H9 (cell line): ENCODE results near the gene CMTM2. TPM values are rescaled to one million over a fixed set of nuclear protein-coding genes. Genes with fewer than 3 reads are reported as not detected.

Source experiments
- DNase-seq: peaks from one replicate; pipeline ENCODE4 v3.0.0-alpha.2; 2017
- H2AFZ ChIP-seq: one replicate; pipeline ENCODE4 v1.6.1; 2013; ENCODE audit warnings: mild to moderate bottlenecking, low read length, control low read depth, moderate library complexity
- H2AK5ac ChIP-seq: 2 replicates; pipeline ENCODE4 v1.6.1; 2013; ENCODE audit warnings: low read length, control low read depth, mixed read lengths; ENCODE audit not compliant: insufficient read length
- H2BK120ac ChIP-seq: one replicate; pipeline ENCODE4 v1.6.1; 2013; ENCODE audit warnings: low read depth, mild to moderate bottlenecking, low read length, control low read depth, inconsistent platforms; ENCODE audit not compliant: poor library complexity, severe bottlenecking
- H2BK12ac ChIP-seq: 2 replicates; pipeline ENCODE4 v1.6.1; 2013; ENCODE audit warnings: low read length, control low read depth, mixed read lengths, low read depth; ENCODE audit not compliant: insufficient read length
- H2BK15ac ChIP-seq: 2 replicates; pipeline ENCODE4 v1.6.1; 2013; ENCODE audit warnings: low read depth, low read length, control low read depth
- H2BK20ac ChIP-seq: one replicate; pipeline ENCODE4 v1.6.1; 2013; ENCODE audit warnings: low read depth, mild to moderate bottlenecking, low read length, control low read depth, inconsistent platforms; ENCODE audit not compliant: poor library complexity, severe bottlenecking
- H2BK5ac ChIP-seq: 2 replicates; pipeline ENCODE4 v1.6.1; 2013; ENCODE audit warnings: low read length, control low read depth, mixed read lengths; ENCODE audit not compliant: insufficient read length
- H3K14ac ChIP-seq: 2 replicates; pipeline ENCODE4 v1.6.1; 2013; ENCODE audit warnings: low read length, control low read depth; ENCODE audit not compliant: insufficient read depth
- H3K18ac ChIP-seq: 2 replicates; pipeline ENCODE4 v1.6.1; 2013; ENCODE audit warnings: low read depth, mild to moderate bottlenecking, mixed read lengths, low read length, control low read depth; ENCODE audit not compliant: insufficient read length
- H3K23ac ChIP-seq: 2 replicates; pipeline ENCODE4 v1.6.1; 2013; ENCODE audit warnings: low read length, control low read depth, mixed read lengths, low read depth; ENCODE audit not compliant: insufficient read length
- H3K23me2 ChIP-seq: 2 replicates; pipeline ENCODE4 v1.6.1; 2013; ENCODE audit warnings: low read depth, mild to moderate bottlenecking, mixed read lengths, low read length, control low read depth; ENCODE audit not compliant: insufficient read length, poor library complexity, severe bottlenecking
- H3K27ac ChIP-seq: 2 replicates; pipeline ENCODE4 v1.5.1; 2013; ENCODE audit warnings: low read length, control low read depth, mixed read lengths, low read depth; ENCODE audit not compliant: insufficient read length
- H3K27me3 ChIP-seq: 2 replicates; pipeline ENCODE4 v1.6.1; 2013; ENCODE audit warnings: low read length, control low read depth, inconsistent platforms; ENCODE audit not compliant: insufficient read depth
- H3K4ac ChIP-seq: 2 replicates; pipeline ENCODE4 v1.6.1; 2013; ENCODE audit warnings: low read depth, mild to moderate bottlenecking, control low read depth, inconsistent platforms, low read length, moderate library complexity
- H3K4me1 ChIP-seq: 2 replicates; pipeline ENCODE4 v1.6.1; 2013; ENCODE audit warnings: low read length, control low read depth, inconsistent platforms; ENCODE audit not compliant: insufficient read depth
- H3K4me2 ChIP-seq: 2 replicates; pipeline ENCODE4 v1.6.1; 2013; ENCODE audit warnings: low read length, control low read depth, mixed read lengths; ENCODE audit not compliant: insufficient read length, insufficient read depth
- H3K56ac ChIP-seq: 2 replicates; pipeline ENCODE4 v1.6.1; 2013; ENCODE audit warnings: low read depth, mild to moderate bottlenecking, mixed read lengths, low read length, control low read depth; ENCODE audit not compliant: insufficient read length
- H3K79me1 ChIP-seq: 2 replicates; pipeline ENCODE4 v1.6.1; 2013; ENCODE audit warnings: low read depth, mild to moderate bottlenecking, moderate library complexity, low read length, control low read depth, inconsistent platforms; ENCODE audit not compliant: insufficient read depth, poor library complexity, severe bottlenecking
- H3K79me2 ChIP-seq: 2 replicates; pipeline ENCODE4 v1.6.1; 2013; ENCODE audit warnings: low read length, control low read depth, inconsistent platforms; ENCODE audit not compliant: insufficient read depth
- H3K9ac ChIP-seq: 2 replicates; pipeline ENCODE4 v1.6.1; 2013; ENCODE audit warnings: low read length, control low read depth, mixed read lengths; ENCODE audit not compliant: insufficient read length; ENCODE audit errors: extremely low read depth
- H3K9me3 ChIP-seq: one replicate; pipeline ENCODE4 v1.6.1; 2013; ENCODE audit warnings: low read depth, low read length, inconsistent platforms; ENCODE audit not compliant: control insufficient read depth
- H3T11ph ChIP-seq: one replicate; pipeline ENCODE4 v1.6.1; 2013; ENCODE audit warnings: mild to moderate bottlenecking, low read length, control low read depth, inconsistent platforms
- H4K20me1 ChIP-seq: one replicate; pipeline ENCODE4 v1.6.1; 2013; ENCODE audit not compliant: control insufficient read depth, insufficient read length, insufficient read depth
- H4K5ac ChIP-seq: 2 replicates; pipeline ENCODE4 v1.6.1; 2013; ENCODE audit warnings: low read depth, mild to moderate bottlenecking, mixed read lengths, low read length, control low read depth; ENCODE audit not compliant: insufficient read length
- H4K8ac ChIP-seq: replicated peaks from 2 replicates; pipeline ENCODE4 v1.6.1; 2013; ENCODE audit warnings: low read length, control low read depth, mixed read lengths, low read depth; ENCODE audit not compliant: insufficient read length
- H4K91ac ChIP-seq: 2 replicates; pipeline ENCODE4 v1.6.1; 2013; ENCODE audit warnings: low read depth, mild to moderate bottlenecking, moderate library complexity, mixed read lengths, low read length, control low read depth; ENCODE audit not compliant: insufficient read length
- H3K27ac Mint-ChIP-seq, 3 experiments: 2 replicates in 2 of 3; 3 replicates in 1 of 3; pipeline ENCODE4 v1.8.0; 2020 to 2021; ENCODE audit warnings: mixed read lengths in 3 of 3, mild to moderate bottlenecking in 1 of 3, moderate library complexity in 1 of 3
- H3K27me3 Mint-ChIP-seq: 2 replicates; pipeline ENCODE4 v1.8.0; 2021; ENCODE audit warnings: low read depth, mild to moderate bottlenecking, moderate library complexity, mixed read lengths
- H3K36me3 Mint-ChIP-seq, 3 experiments: 2 replicates in 2 of 3; 3 replicates in 1 of 3; pipeline ENCODE4 v1.8.0; 2020 to 2021; ENCODE audit warnings: low read depth in 3 of 3, mixed read lengths in 3 of 3; ENCODE audit not compliant: insufficient read depth in 1 of 3
- H3K4me1 Mint-ChIP-seq, 2 experiments: 2 replicates each; pipeline ENCODE4 v1.8.0; 2020; ENCODE audit warnings: mixed read lengths in 2 of 2
- H3K4me3 Mint-ChIP-seq, 2 experiments: 2 replicates in 1 of 2; 3 replicates in 1 of 2; pipeline ENCODE4 v1.8.0; 2020 to 2021; ENCODE audit warnings: mild to moderate bottlenecking in 2 of 2, mixed read lengths in 2 of 2, moderate library complexity in 1 of 2
- H3K9me3 Mint-ChIP-seq, 2 experiments: 2 replicates in 1 of 2; 3 replicates in 1 of 2; pipeline ENCODE4 v1.8.0; 2020; ENCODE audit warnings: mild to moderate bottlenecking in 2 of 2, mixed read lengths in 2 of 2, moderate library complexity in 1 of 2
- WGBS: extraction: QIAGEN DNeasy Blood & Tissue Kit; methylation state at CpG from one replicate; pipeline ENCODE4 v1.1.7; 2013; ENCODE audit warnings: missing lambda C conversion rate, low lambda C conversion rate, mixed read lengths; ENCODE audit not compliant: insufficient read length; ENCODE audit errors: extremely low coverage; 5-methylcytosine and 5-hydroxymethylcytosine counted together
- total RNA-seq: library from RNA; stranded (reverse); gene quantifications from 2 replicates; pipeline ENCODE4 v1.2.1, GENCODE V29; 2021
- TF ChIP-seq, protein P1 (sequence below): fragments of 200-600 bp; sonication (generic); conservative IDR thresholded peaks from 3 replicates; pipeline ENCODE4 v1.8.0; 2021; ENCODE audit warnings: antibody characterized with exemption, mild to moderate bottlenecking

The CMTM2 gene
- total RNA-seq, 1 experiment from 2014 or later, result not detected

GRCh38 chr16:66538910-66539309 is 40.4 kb upstream of the CMTM2 start:
- no peaks in the 10 kb centered on the region for H3K79me1 ChIP-seq
- H3K9ac ChIP-seq, result no peak overlapping the region
- H3T11ph ChIP-seq, result no peak overlapping the region
- H3K9me3 Mint-ChIP-seq, result no peaks in the 10 kb centered on the region
- H3K27me3 Mint-ChIP-seq, result no peaks in the 10 kb centered on the region
- no peak overlapping the region for H4K8ac ChIP-seq
- H3K9me3 ChIP-seq, result no peaks in the 10 kb centered on the region
- no peak overlapping the region for H3K14ac ChIP-seq
- no peak overlapping the region for H4K91ac ChIP-seq
- H2BK15ac ChIP-seq, result no peak overlapping the region
- H3K79me2 ChIP-seq, result no peaks in the 10 kb centered on the region
- H3K56ac ChIP-seq, result no peak overlapping the region
- TF ChIP-seq, protein P1, sequence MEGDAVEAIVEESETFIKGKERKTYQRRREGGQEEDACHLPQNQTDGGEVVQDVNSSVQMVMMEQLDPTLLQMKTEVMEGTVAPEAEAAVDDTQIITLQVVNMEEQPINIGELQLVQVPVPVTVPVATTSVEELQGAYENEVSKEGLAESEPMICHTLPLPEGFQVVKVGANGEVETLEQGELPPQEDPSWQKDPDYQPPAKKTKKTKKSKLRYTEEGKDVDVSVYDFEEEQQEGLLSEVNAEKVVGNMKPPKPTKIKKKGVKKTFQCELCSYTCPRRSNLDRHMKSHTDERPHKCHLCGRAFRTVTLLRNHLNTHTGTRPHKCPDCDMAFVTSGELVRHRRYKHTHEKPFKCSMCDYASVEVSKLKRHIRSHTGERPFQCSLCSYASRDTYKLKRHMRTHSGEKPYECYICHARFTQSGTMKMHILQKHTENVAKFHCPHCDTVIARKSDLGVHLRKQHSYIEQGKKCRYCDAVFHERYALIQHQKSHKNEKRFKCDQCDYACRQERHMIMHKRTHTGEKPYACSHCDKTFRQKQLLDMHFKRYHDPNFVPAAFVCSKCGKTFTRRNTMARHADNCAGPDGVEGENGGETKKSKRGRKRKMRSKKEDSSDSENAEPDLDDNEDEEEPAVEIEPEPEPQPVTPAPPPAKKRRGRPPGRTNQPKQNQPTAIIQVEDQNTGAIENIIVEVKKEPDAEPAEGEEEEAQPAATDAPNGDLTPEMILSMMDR, result no peak
- no peak for DNase-seq
- no peak overlapping the region for H2AFZ ChIP-seq
- no peak overlapping the region for H4K5ac ChIP-seq
- no peak overlapping the region for H2AK5ac ChIP-seq
- H2BK5ac ChIP-seq, result no peak overlapping the region
- H2BK120ac ChIP-seq, result no peak overlapping the region
- H3K4me1 Mint-ChIP-seq, result peaks cover 13 to 14% of the 10 kb centered on the region in 2 experiments
- H3K18ac ChIP-seq, result no peak overlapping the region
- no peak overlapping the region for H3K4ac ChIP-seq
- H2BK20ac ChIP-seq, result no peak overlapping the region
- H4K20me1 ChIP-seq, result no peaks in the 10 kb centered on the region
- no peaks in the 10 kb centered on the region for H3K27me3 ChIP-seq
- no peak overlapping the region for H3K27ac ChIP-seq
- H3K27ac Mint-ChIP-seq, result no peak overlapping the region
- no peaks in the 10 kb centered on the region for H3K23me2 ChIP-seq
- peaks cover 8% of the 10 kb centered on the region; the same call in 1 of the 2 replicates for H3K4me1 ChIP-seq
- H2BK12ac ChIP-seq, result no peak overlapping the region
- no peaks in the 10 kb centered on the region; a peak in 1 of 7 replicates for H3K36me3 Mint-ChIP-seq
- H3K4me2 ChIP-seq, result no peak overlapping the region
- WGBS, result no CpG with 5 or more reads among the region's 5 CpGs
- no peak overlapping the region for H3K4me3 Mint-ChIP-seq
- no peak overlapping the region for H3K23ac ChIP-seq
